Islet of Langerhans (tissue), 1 donor: Measurements from ENCODE around the gene OTOF.

Experiments
- FAIRE-seq: peaks from one replicate; lab custom pipeline; 2011; peaks lifted over from hg19 to GRCh38; lab: Jason Lieb, UNC

OTOF gene

DNA sequence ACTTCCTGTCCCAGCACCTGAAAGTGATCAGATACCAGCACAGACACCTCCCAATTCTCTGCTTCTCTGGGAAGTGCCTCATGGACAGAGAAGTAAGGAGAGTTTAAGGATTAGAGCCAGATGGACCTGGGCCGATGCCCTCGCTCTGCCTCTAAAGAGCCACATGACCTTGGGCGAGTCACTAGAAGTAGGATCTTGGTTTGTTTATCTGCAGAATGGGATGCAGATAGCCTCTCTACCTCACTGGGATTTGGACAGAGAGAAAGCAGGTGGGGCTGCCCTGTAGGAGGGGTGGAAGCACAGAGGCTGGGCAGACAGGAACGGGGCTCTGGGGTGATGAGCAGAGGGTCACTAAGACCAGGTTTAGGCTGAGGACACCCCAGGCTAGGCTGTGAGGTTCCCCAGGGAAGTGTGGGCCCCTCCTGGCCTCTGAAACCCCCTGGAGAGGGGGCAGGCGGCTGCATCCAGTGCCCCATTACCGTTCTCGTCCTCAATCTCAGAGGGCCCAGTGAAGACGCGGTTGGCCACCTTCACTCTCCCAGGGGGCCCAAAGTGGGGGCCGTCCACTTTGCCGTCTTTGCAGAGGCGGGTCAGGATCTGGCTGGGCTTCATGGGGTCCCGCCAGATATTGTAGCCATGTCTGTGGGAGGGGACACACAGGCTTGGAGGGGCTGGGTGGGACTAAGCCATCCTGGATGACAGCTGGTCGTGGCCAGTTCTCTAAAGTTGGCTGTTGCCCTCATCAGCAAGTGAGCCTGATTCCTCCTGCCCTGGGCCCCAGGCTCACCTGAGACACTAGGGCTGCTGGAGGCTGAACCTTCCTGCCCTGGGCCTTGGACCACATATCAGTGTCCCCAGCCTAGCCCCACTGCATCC is 13.3 kb downstream of the OTOF start:
- no peak for FAIRE-seq

DNA sequence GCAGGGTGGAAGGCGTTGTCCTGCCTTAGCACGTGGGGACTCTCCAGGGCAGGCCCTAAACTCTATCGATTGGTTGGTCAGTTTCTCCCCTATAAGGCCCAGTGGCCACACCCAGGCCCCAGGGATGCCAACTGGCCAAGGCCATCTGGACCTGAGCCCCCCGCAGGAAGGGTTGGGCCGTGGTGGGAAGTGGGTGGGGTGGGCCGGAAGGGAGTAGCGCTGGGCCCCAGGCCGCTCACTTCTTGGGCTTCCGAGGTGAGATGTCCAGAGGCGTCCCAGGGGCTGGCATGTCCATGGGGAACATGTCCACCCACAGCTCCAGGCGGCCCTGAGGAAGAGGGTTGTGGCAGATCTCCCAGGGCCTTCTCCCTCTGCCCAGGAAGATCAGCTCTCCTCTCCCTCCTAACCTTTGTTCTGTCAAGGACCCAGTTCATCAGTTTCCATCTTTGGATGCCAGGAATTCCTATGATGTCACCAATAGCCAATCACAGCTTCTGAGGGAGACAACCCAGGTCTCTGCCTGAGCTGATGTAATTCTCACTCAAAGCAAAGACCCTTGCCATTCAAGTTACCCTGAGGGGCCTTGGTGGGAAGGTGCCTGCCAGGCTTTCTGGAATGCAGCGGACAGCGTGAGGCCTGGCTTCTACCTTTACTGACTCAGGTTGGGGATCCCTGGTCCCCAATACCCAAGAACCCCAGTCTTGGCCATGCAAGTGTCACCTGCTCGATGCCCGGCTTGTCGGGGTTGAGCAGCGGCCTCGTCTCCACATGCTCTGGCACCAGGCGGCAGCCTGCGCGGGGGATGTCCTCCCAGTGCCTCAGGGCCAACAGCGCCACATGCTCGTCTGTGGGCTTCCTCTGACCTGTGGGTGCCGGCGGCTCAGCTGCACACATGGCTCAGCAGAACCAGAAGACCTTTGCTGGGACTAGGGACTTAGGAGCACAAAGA is 14.4 kb downstream of the OTOF start:
- FAIRE-seq = no peak

DNA sequence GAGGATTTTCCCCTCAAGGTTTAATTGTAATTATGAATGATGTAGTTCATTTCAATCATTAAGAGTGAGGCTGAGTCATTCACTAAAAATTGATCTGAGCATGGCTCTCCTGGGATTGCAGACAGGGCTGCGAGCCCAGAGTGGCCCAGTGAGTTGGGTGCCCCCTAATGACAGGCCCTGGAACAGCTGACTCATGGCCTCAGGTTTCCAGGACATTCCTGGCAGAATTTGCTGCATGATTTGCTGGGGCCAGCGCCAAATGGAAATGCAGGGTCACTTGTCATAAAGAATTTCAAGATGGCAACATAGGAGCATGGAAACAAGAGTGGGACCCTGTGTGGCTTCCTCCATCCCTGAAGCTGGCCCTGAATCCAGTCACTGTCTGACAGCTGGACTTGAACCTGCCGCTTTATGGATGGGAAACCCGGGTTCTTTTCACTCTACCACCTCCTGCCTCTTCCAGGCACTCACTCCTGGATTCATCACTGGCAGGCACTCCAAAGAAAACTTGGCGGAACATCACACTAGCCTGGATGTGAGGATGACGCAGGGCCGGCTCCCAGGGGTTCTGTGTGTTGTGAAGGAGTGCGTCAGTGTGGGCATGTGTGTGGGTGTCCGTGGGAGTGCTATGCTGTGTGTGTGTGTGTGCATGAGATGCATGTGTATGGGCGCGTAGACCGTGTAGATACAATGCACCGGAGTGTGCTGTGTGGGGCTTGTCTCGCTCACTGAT is 15.2 kb downstream of the OTOF start:
- FAIRE-seq = no peak

DNA sequence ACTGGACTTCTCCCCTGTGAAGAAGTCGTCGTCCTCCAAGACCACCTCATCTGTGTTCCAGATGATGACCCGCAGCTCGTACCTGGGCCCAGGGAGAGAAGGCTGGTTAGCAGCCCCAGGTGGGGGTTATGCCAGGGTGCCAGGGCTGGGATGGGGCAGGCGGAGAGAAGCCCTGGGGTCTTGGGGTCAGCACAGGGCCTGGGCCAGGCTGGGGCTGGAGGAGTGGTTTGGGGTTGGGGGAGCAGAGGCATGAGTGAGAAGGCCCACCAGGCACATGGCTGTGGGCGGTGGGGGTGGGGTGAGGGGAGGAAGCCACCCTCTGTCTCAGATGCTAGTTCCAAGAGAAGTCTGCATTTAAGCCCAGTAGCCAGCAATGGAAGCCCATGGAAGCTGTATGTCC is 15.8 kb downstream of the OTOF start:
- FAIRE-seq = no peak

GRCh38 chr2:26461601-26462023 is 16.3 kb downstream of the OTOF start:
- FAIRE-seq = no peak

- no peak for FAIRE-seq
These were observed 17.3 kb downstream of the OTOF start for GRCh38 chr2:26460613-26461031.

GRCh38 chr2:26459991-26460612 is 17.8 kb downstream of the OTOF start:
- no peak for FAIRE-seq

DNA sequence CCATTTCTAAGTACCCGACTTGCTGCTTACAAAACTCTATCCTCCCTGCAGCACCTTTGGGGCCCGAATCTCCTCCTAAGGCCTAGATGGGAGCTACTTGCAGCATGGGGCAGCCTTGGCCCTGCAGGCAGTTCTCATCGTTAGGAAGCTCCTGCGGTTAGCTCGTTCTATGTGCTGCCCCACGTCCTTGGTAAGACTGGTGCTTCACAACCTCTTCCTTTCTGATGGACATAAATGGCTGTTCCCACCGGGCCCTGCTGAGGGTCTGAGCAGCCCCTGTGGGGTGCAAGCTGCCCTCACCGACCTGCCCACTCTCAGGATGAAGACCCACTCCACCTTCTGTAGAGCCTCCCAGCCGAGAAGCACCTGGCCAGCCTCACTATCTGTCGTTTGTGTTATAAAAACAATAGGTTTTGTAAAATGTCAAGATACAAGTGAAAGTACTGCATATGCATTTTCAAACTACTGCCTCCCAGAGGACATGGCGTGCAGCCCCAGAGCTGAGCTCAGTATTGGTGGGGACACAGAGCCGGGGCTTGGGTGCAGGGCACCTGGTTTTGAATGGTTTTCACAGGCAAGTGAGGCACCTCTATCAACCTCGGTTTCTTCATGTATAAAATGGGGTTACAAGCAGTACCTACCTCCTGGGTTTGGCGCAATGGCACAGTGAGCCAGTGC is 19.4 kb downstream of the OTOF start:
- FAIRE-seq = no peak

DNA sequence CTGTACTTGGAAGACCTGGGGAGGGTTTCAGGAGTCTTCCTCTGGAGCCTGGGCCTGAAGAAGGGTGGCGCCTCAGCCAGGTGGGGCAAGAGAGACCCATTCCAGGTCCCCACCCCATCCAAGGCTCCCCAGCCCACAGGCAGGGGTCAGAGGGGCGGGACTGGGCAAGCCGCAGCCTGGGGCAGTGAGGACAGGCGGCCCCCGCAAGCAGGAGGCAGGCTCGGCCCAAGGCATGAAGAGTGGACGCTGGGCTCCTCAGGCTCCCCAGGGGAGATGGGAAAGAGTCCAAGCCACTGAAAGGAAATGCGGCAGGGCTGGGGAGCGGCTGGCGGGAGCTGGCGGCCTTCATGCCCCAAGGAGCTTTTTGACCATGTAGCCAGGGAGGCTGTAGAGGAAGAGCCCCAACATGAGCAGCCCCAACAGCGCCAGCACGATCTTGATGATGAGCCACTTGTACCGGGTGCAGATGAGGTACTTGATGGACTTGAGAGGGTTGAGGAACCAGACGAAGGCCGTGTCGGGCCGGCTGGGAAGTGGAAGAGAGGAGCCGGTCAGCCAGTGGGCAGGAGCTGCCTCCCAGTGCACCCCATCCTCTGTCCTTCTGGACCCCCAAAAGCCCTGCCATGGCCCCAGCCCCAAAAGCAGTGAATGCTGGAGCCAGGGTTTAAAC is 20.1 kb downstream of the OTOF start:
- FAIRE-seq = no peak

- FAIRE-seq = no peak
These were observed 20.7 kb downstream of the OTOF start for GRCh38 chr2:26457251-26457666.

DNA sequence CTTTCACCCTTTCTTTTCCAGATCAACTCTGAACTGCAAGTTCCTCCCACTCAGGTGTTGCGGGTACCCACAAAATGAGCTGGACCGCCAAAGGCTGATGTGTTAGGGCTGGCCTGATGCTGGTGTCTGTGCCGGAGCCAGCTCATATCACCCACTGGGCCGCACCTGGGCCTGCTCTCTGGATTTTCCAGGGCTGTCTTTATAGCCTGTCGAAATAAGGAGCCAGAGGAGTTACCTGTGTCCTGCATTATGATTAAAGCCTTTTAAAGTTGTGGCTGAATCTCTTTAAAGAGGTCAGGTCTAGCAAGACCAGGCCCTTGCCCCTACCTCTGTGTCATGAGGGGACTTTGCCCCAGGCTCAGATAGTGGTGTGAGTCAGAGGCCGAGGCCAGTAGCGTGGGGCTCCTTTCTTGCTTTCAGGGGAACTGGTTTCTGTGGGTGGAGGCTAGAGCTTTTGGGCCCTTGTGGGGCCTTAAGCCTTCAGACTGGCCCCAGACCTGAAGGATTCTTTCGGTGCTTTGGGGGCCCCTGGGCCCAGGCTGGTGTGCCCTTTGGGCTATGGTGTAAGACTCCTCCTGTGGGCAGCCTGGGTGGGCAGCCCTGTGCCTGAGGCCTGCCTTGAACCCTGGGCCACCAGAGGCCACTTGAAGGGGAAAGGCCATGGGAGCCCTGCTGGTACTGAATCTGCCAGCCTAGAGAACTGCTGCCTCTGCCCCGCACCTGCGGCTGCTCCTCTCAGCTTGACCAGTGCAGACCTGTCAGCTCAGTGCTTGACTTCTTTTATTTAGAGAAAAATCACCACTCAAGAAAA is 21.3 kb downstream of the OTOF start:
- FAIRE-seq = no peak

GRCh38 chr2:26455670-26456439 is 22.1 kb downstream of the OTOF start:
- FAIRE-seq = no peak

DNA sequence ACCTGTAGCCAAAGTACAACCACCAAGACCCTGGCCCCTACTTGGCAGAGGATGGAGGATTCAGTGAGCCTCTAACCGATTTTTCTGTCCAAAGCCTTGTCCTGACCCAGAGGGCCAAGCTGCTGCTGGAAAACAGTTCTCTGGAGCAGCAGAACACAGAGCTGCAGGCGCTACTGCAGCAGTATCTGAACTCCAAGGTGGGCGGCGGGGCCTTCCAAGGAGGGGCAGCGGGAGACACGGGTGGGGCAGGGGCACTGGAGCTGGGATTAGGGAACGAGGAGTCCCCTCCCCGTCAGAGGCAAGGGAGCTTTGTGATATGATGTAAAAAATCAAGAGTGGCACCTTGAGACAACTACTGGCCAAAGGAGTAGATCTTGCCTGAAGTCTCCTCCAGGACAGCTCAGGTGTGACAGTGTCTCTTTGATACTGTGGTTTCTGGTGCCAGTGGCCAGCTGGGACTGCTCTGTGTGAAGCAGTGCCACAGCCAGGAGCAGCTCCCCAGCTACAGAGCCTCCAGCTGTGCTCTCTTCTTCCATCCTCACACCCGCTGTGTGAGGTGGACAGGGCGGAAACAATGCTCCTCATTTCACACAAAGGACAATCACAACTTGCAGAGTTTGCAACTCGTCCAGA is 22.8 kb downstream of the OTOF start:
- no peak for FAIRE-seq

DNA sequence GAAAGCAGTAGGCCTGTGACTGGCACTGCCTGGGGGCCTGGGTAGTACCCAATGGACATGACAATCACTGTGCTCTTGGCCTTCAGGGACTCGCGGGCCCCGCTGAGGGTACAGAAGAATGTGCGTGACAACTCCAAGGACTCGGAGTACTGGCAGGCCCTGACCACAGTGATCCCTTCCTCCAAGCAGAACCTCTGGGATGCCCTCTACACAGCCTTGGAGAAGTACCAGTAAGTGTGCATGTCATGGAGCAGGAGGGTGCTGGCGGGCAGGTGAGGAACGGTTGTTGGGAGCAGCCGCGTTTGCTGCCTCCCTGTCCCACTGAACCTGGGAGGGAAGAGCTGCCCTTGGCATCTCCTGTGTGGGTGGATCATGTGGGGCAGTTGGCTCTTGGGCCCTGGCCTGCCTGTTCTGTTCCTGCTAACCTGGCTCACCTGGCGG is 23.3 kb downstream of the OTOF start:
- no peak for FAIRE-seq

- FAIRE-seq = no peak
These were observed 24.2 kb downstream of the OTOF start for GRCh38 chr2:26453421-26454329.

DNA sequence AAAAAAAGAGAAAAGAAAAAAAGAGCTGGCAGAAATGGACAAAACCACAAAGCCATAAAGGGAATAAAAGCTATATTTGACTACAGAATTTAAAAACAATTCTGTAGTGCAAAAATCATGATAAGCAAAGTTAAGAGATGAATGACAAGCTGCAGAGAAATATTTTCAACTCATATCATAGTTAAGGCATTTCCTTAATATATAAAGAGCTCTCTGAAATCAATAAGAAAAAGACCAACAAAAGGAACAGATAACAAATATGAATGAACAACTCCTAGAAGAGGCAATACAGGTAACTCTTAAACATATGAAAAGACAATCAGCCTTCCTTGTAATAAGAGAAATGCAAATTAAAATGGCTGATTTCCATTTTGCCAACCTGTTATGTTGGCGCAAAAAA is 26.2 kb downstream of the OTOF start:
- FAIRE-seq = no peak

DNA sequence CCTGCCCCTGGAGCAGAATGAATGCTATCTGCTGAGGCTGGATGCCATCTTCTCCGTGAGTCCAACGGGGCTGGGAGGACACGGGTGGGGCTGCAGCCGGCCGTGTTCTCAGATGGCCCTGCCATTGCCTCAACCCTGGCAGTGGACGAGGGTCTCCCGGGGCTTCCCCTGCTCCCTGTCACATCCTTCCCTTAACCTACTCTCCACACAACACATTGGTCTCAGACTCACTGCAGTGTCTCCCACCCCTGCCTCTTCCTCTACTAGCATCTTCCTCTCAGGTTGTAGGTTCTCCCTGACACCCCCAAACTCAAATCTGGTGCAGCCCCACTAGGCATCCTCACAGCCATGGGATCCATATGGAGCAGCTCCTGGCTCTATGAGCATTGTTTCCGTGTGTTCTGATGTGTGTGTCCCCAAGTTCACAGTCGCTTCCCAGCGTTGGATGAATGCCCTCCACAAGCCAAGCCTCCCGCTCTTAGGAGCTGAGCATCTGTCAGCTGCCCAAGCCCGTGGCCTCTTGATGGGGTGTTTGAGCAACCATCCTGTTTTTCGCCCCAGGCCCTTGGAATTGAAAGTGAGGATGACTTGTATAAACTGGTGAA is 27.8 kb downstream of the OTOF start:
- FAIRE-seq = no peak
